HepG2 (cell line): Measurements from ENCODE around the gene PKNOX2. TPM values are rescaled to one million over a fixed set of nuclear protein-coding genes. Genes with fewer than 3 reads are reported as not detected.

Source experiments
- ATAC-seq: fragments of 200-7000 bp; cut with Tn5 transposase; 3 replicates; pipeline ENCODE4 v1.9.1; 2020; ENCODE audit warnings: mild to moderate bottlenecking, moderate library complexity
- BruUV-seq: library from RNA; stranded (reverse); fragments of 400-500 nt; replicated peaks from 2 replicates; lab custom pipeline; 2021; lab: Mats Ljungman, UMichigan
- CTCF ChIA-PET: fragments of 300-600 bp; formaldehyde crosslinking; extraction: SDS; loops from one replicate; lab custom pipeline; 2021; ENCODE audit warnings: low total read pairs, inconsistent platforms, low intra/inter-chr PET ratio; lab: Yijun Ruan, JAX
- POLR2A ChIA-PET: fragments of 350-600 bp; sonication (Branson Sonifier 250); formaldehyde crosslinking; loops from one replicate; lab custom pipeline; 2020; ENCODE audit warnings: antibody characterized with exemption, inconsistent platforms; lab: Yijun Ruan, JAX
- DNase-seq: peaks from one replicate; pipeline ENCODE4 v3.0.0-alpha.2; 2015; ENCODE audit warnings: low spot score
- FAIRE-seq: peaks from 3 replicates; lab custom pipeline; 2011; peaks lifted over from hg19 to GRCh38; lab: Jason Lieb, UNC
- H2AFZ ChIP-seq: one replicate; pipeline ENCODE4 v1.6.1; 2011; ENCODE audit warnings: low read length, inconsistent platforms
- H3K27ac ChIP-seq: fragments of 300-600 bp; 3 replicates; pipeline ENCODE4 v1.8.0; 2011; ENCODE audit warnings: mixed run types, mild to moderate bottlenecking, mixed read lengths, low read length, inconsistent platforms; ENCODE audit not compliant: insufficient read depth; ENCODE audit errors: extremely low read length
- H3K27me3 ChIP-seq, 2 experiments: fragments of 200-600 bp in 1 of 2; 2 replicates in 1 of 2; 3 replicates in 1 of 2; pipeline versions ENCODE4 v1.6.0 to v1.8.0; 2011; ENCODE audit warnings: low read length in 2 of 2, mild to moderate bottlenecking in 2 of 2, moderate library complexity in 2 of 2, inconsistent platforms in 1 of 2; ENCODE audit not compliant: insufficient read depth in 2 of 2, control insufficient read depth in 1 of 2
- H3K36me3 ChIP-seq, 2 experiments: fragments of 200-600 bp in 1 of 2; replicated peaks in 1 of 2; 2 replicates in 1 of 2; 3 replicates in 1 of 2; pipeline versions ENCODE4 v1.5.1 to v1.8.0; 2011; ENCODE audit warnings: low read length in 2 of 2, inconsistent platforms in 1 of 2; ENCODE audit not compliant: insufficient read depth in 2 of 2, control insufficient read depth in 1 of 2
- H3K4me1 ChIP-seq: 2 replicates; pipeline ENCODE4 v1.5.1; 2012; ENCODE audit warnings: low read length, inconsistent platforms; ENCODE audit not compliant: insufficient read depth
- H3K4me2 ChIP-seq: 2 replicates; pipeline ENCODE4 v1.6.0; 2011; ENCODE audit warnings: low read depth, low read length, inconsistent platforms
- H3K4me3 ChIP-seq, 3 experiments: fragments of 200-600 bp in 1 of 3; sonication (generic), shearing (Covaris generic) in 1 of 3; replicated peaks in 1 of 3; 2 replicates each; pipeline ENCODE4 v1.5.1; 2011 to 2016; ENCODE audit warnings: low read length in 3 of 3, inconsistent platforms in 2 of 3, low read depth in 2 of 3, mild to moderate bottlenecking in 2 of 3, control low read depth in 1 of 3, mixed read lengths in 1 of 3; ENCODE audit not compliant: insufficient read depth in 1 of 3
- H3K79me2 ChIP-seq: one replicate; pipeline ENCODE4 v1.6.1; 2011; ENCODE audit warnings: low read length, inconsistent platforms; ENCODE audit not compliant: insufficient read depth
- H3K9ac ChIP-seq: 2 replicates; pipeline ENCODE4 v1.6.0; 2011; ENCODE audit warnings: mild to moderate bottlenecking, low read depth, low read length, inconsistent platforms; ENCODE audit not compliant: insufficient read depth
- H3K9me3 ChIP-seq: 2 replicates; pipeline ENCODE4 v1.5.1; 2012; ENCODE audit warnings: mild to moderate bottlenecking, low read length
- H4K20me1 ChIP-seq: 2 replicates; pipeline ENCODE4 v1.6.0; 2011; ENCODE audit warnings: inconsistent platforms, mild to moderate bottlenecking, low read length, moderate library complexity; ENCODE audit not compliant: insufficient read depth
- ATF3 ChIP-seq: sonication (generic); formaldehyde crosslinking; IDR thresholded peaks from 2 replicates; pipeline ENCODE4 v1.4.0; 2020; ENCODE audit warnings: missing genetic modification reagents
- HIVEP1 ChIP-seq: sonication (generic); formaldehyde crosslinking; IDR thresholded peaks from 2 replicates; pipeline ENCODE4 v1.4.0; 2020; ENCODE audit warnings: mild to moderate bottlenecking, missing genetic modification reagents
- HOXA7 ChIP-seq: sonication (generic); formaldehyde crosslinking; IDR thresholded peaks from 2 replicates; pipeline ENCODE4 v1.8.1; 2022; ENCODE audit warnings: mild to moderate bottlenecking, missing genetic modification reagents, moderate library complexity
- MAFG ChIP-seq: sonication (generic); formaldehyde crosslinking; IDR thresholded peaks from 2 replicates; pipeline ENCODE4 v1.5.1; 2020; ENCODE audit warnings: mild to moderate bottlenecking, missing genetic modification reagents
- NKX3-1 ChIP-seq: sonication (generic); formaldehyde crosslinking; IDR thresholded peaks from 2 replicates; pipeline ENCODE4 v1.5.0; 2020; ENCODE audit warnings: missing genetic modification reagents
- ZNF230 ChIP-seq: sonication (generic); formaldehyde crosslinking; IDR thresholded peaks from 2 replicates; pipeline ENCODE4 v1.4.0; 2020; ENCODE audit warnings: mild to moderate bottlenecking, missing genetic modification reagents
- ZNF292 ChIP-seq: sonication (generic); formaldehyde crosslinking; IDR thresholded peaks from 2 replicates; pipeline ENCODE4 v1.8.1; 2022; ENCODE audit warnings: mild to moderate bottlenecking, low read depth, missing genetic modification reagents, borderline replicate concordance
- ZNF343 ChIP-seq: sonication (generic); formaldehyde crosslinking; IDR thresholded peaks from 2 replicates; pipeline ENCODE4 v1.4.0; 2020; ENCODE audit warnings: mild to moderate bottlenecking, missing genetic modification reagents
- ZNF773 ChIP-seq: sonication (generic); formaldehyde crosslinking; IDR thresholded peaks from 2 replicates; pipeline ENCODE4 v1.4.0; 2020; ENCODE audit warnings: missing genetic modification reagents, borderline replicate concordance
- WGBS: methylation state at CpG from one replicate; pipeline ENCODE4 v1.1.6; 2017; ENCODE audit warnings: low lambda C conversion rate; 5-methylcytosine and 5-hydroxymethylcytosine counted together
- in situ Hi-C: cut with HindIII; loops from 2 replicates; pipeline ENCODE4 v1.10.0; 2017; ENCODE audit warnings: low pct_unique_long_range_greater_than_20kb; ENCODE audit not compliant: extremely low pct_ligation_motif_present
- intact Hi-C: fragments of 100-400 bp; cut with micrococcal nuclease; formaldehyde crosslinking; loops from one replicate; pipeline ENCODE4 v1.10.0; 2022; ENCODE audit not compliant: unreplicated experiment
- polyA plus RNA-seq, 8 experiments: library from polyadenylated mRNA; depleted of rRNA in 3 of 8; stranded (reverse) in 7 of 8; unstranded in 1 of 8; fragments of >200 nt; fragmentation: Illumina TruSeq in 4 of 8; extraction: Trizol in 4 of 8; gene quantifications; 2 replicates each; pipeline versions ENCODE4 v1.2.1 to v1.2.3, GENCODE V29; 2011 to 2016; ENCODE audit warnings: low read depth in 4 of 8, missing spikeins in 1 of 8, mixed read lengths in 1 of 8; ENCODE audit not compliant: insufficient read depth in 1 of 8
- total RNA-seq, 5 experiments: library from RNA; depleted of rRNA; stranded (reverse); fragments of >200 nt; fragmentation: Illumina TruSeq; extraction: Trizol; gene quantifications; 2 replicates each; pipeline ENCODE4 v1.2.3, GENCODE V29; 2016; ENCODE audit warnings: low read depth in 1 of 5
- TF ChIP-seq, protein P1 (sequence below): sonication (generic); formaldehyde crosslinking; conservative IDR thresholded peaks from 2 replicates; pipeline ENCODE4 v1.8.0; 2022; ENCODE audit warnings: missing genetic modification reagents
- TF ChIP-seq, protein P2 (sequence below): sonication (generic); formaldehyde crosslinking; IDR thresholded peaks from 2 replicates; pipeline ENCODE4 v1.4.0; 2020; ENCODE audit warnings: missing genetic modification reagents

Gene PKNOX2
- total and polyA plus RNA-seq, 2 of the 13 experiments (the other 11 are each of a cell fraction or from before 2014, with no cell fraction given): not detected

GRCh38 chr11:125175166-125175565 lies 10.6 kb downstream of the PKNOX2 start:
- ATAC-seq: no peak
- no peak overlapping the region for H3K4me2 ChIP-seq
- no peak overlapping the region for H3K9ac ChIP-seq
- H3K79me2 ChIP-seq: no peaks in the 10 kb centered on the region
- no peak overlapping the region for H2AFZ ChIP-seq
- H3K9me3 ChIP-seq: no peaks in the 10 kb centered on the region
- in situ Hi-C loops: no loop called here
- DNase-seq: no peak
- no peaks in the 10 kb centered on the region for H3K36me3 ChIP-seq
- intact Hi-C loops: no loop called here
- H3K27me3 ChIP-seq: peaks cover 2 to 60% of the 10 kb centered on the region in 2 experiments; a peak in 3 of 5 replicates
- TF ChIP-seq HIVEP1 (CRISPR knock-in tag) (no peak), ATF3 (CRISPR knock-in tag) (no peak)
- POLR2A ChIA-PET: no interaction called here
- no peaks in the 10 kb centered on the region for H4K20me1 ChIP-seq
- CTCF ChIA-PET: no interaction called here
- BruUV-seq: no TSS peak
- no peak overlapping the region for H3K27ac ChIP-seq
- 2% methylated on average over 3 of the region's 4 CpGs for WGBS
- no peak overlapping the region for H3K4me3 ChIP-seq
- no peak for FAIRE-seq
- no peaks in the 10 kb centered on the region for H3K4me1 ChIP-seq

DNA sequence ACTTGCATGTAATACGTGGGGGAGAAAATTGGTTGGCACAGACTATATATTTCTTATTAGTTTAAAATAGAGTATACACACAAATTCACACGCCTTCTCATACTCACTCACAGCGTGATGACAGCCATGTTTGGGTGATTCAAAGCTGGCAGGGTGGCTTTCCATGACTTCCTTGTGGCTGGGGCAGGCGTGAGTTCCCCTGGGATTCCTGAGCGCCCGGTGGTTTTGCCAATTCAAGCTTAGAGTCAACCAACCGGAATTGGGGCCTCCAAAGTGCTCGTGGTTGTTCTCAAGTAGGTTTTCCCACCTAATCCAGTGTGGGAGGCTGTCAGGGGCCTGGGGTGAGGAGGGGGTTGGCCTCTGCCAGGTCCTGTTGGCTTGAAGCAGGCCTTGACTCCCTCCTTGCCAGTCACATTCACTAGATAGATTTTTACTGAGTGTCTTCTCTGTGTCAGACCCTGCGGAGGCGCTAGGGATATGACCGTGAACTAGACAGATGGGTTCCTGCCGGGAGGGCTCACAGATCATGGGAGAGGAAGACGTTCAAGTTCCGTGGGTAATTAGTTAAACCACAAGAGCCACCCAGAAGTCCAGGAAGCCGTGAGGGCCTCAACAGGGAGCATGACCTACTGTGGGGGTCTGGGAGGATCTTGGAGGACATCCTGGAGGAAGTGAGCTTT lies 11.5 kb downstream of the PKNOX2 start:
- no TSS peak for BruUV-seq
- intact Hi-C loops: no loop called here
- FAIRE-seq: no peak
- H4K20me1 ChIP-seq: no peaks in the 10 kb centered on the region
- CTCF ChIA-PET: no interaction called here
- no peak overlapping the region for H3K4me2 ChIP-seq
- H3K9me3 ChIP-seq: no peaks in the 10 kb centered on the region
- H3K4me3 ChIP-seq: no peak overlapping the region
- no peaks in the 10 kb centered on the region for H3K36me3 ChIP-seq
- no peak overlapping the region for H3K9ac ChIP-seq
- ATAC-seq: no peak
- POLR2A ChIA-PET: no interaction called here
- 38% methylated on average over 14 of the region's 15 CpGs for WGBS
- no peak overlapping the region for H3K27ac ChIP-seq
- H3K27me3 ChIP-seq: peaks cover 0 to 56% of the 10 kb centered on the region in 2 experiments; a peak in 3 of 5 replicates
- TF ChIP-seq ZNF292 (CRISPR knock-in tag): no peak
- no peak for TF ChIP-seq ZNF343 (CRISPR knock-in tag)
- TF ChIP-seq, protein P1, sequence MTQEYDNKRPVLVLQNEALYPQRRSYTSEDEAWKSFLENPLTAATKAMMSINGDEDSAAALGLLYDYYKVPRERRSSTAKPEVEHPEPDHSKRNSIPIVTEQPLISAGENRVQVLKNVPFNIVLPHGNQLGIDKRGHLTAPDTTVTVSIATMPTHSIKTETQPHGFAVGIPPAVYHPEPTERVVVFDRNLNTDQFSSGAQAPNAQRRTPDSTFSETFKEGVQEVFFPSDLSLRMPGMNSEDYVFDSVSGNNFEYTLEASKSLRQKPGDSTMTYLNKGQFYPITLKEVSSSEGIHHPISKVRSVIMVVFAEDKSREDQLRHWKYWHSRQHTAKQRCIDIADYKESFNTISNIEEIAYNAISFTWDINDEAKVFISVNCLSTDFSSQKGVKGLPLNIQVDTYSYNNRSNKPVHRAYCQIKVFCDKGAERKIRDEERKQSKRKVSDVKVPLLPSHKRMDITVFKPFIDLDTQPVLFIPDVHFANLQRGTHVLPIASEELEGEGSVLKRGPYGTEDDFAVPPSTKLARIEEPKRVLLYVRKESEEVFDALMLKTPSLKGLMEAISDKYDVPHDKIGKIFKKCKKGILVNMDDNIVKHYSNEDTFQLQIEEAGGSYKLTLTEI (CRISPR knock-in tag): no peak
- TF ChIP-seq HOXA7 (CRISPR knock-in tag): no peak
- TF ChIP-seq, protein P2, sequence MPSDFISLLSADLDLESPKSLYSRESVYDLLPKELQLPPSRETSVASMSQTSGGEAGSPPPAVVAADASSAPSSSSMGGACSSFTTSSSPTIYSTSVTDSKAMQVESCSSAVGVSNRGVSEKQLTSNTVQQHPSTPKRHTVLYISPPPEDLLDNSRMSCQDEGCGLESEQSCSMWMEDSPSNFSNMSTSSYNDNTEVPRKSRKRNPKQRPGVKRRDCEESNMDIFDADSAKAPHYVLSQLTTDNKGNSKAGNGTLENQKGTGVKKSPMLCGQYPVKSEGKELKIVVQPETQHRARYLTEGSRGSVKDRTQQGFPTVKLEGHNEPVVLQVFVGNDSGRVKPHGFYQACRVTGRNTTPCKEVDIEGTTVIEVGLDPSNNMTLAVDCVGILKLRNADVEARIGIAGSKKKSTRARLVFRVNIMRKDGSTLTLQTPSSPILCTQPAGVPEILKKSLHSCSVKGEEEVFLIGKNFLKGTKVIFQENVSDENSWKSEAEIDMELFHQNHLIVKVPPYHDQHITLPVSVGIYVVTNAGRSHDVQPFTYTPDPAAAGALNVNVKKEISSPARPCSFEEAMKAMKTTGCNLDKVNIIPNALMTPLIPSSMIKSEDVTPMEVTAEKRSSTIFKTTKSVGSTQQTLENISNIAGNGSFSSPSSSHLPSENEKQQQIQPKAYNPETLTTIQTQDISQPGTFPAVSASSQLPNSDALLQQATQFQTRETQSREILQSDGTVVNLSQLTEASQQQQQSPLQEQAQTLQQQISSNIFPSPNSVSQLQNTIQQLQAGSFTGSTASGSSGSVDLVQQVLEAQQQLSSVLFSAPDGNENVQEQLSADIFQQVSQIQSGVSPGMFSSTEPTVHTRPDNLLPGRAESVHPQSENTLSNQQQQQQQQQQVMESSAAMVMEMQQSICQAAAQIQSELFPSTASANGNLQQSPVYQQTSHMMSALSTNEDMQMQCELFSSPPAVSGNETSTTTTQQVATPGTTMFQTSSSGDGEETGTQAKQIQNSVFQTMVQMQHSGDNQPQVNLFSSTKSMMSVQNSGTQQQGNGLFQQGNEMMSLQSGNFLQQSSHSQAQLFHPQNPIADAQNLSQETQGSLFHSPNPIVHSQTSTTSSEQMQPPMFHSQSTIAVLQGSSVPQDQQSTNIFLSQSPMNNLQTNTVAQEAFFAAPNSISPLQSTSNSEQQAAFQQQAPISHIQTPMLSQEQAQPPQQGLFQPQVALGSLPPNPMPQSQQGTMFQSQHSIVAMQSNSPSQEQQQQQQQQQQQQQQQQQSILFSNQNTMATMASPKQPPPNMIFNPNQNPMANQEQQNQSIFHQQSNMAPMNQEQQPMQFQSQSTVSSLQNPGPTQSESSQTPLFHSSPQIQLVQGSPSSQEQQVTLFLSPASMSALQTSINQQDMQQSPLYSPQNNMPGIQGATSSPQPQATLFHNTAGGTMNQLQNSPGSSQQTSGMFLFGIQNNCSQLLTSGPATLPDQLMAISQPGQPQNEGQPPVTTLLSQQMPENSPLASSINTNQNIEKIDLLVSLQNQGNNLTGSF (CRISPR knock-in tag): no peak
- TF ChIP-seq NKX3-1: no peak
- TF ChIP-seq ZNF230 (CRISPR knock-in tag): no peak
- TF ChIP-seq ZNF773: no peak
- TF ChIP-seq MAFG (CRISPR knock-in tag): no peak
- DNase-seq: no peak
- H2AFZ ChIP-seq: no peak overlapping the region
- in situ Hi-C loops: no loop called here
- no peaks in the 10 kb centered on the region for H3K4me1 ChIP-seq
- no peaks in the 10 kb centered on the region for H3K79me2 ChIP-seq
